ACC112 (cell line): Measurements from ENCODE around the gene TUBB6.
A peak's percentile ranks its signal among the peaks of the same experiment; 100 is the strongest.

Source experiments
- H2AFZ ChIP-seq: fragments of 200-600 bp; sonication (generic); one replicate; pipeline ENCODE4 v1.6.0; 2017; ENCODE audit warnings: antibody characterized with exemption, low read length; ENCODE audit not compliant: unreplicated experiment
- H3K27ac ChIP-seq: fragments of 200-600 bp; sonication (generic); 2 replicates; pipeline ENCODE4 v1.5.1; 2014; ENCODE audit warnings: low read depth, mild to moderate bottlenecking, antibody characterized with exemption, low read length, moderate library complexity
- H3K27me3 ChIP-seq: fragments of 200-600 bp; sonication (generic); 2 replicates; pipeline ENCODE4 v1.6.1; 2014; ENCODE audit warnings: mild to moderate bottlenecking, antibody characterized with exemption, low read length, moderate library complexity, mixed read lengths; ENCODE audit not compliant: insufficient read depth
- H3K36me3 ChIP-seq: fragments of 200-600 bp; sonication (generic); 2 replicates; pipeline ENCODE4 v1.6.1; 2016; ENCODE audit warnings: mild to moderate bottlenecking, antibody characterized with exemption, low read length, moderate library complexity, mixed read lengths; ENCODE audit not compliant: insufficient read depth
- H3K4me1 ChIP-seq: fragments of 200-600 bp; sonication (generic); one replicate; pipeline ENCODE4 v1.6.1; 2016; ENCODE audit warnings: low read length, mixed read lengths; ENCODE audit not compliant: insufficient read depth, unreplicated experiment, control insufficient read depth
- H3K4me3 ChIP-seq: fragments of 200-600 bp; sonication (generic); 2 replicates; pipeline ENCODE4 v1.5.1; 2014; ENCODE audit warnings: mild to moderate bottlenecking, low read depth, low read length
- H3K79me2 ChIP-seq: fragments of 200-600 bp; sonication (generic); one replicate; pipeline ENCODE4 v1.6.0; 2016; ENCODE audit warnings: low read length; ENCODE audit not compliant: control insufficient read depth, unreplicated experiment, insufficient read depth

Gene TUBB6

GRCh38 chr18:12307701-12308385 is at the start of gene TUBB6:
TUBB6 (plus strand) TSS chr18:12308241; CDS start chr18:12308293, 52 bp downstream.
- Histone ChIP-seq H3K4me1 (peaks cover 26% of the 10 kb centered on the region), H3K36me3 (peaks cover 31% of the 10 kb centered on the region), H3K4me3 (peak within 1 kb of the TSS; percentile 98), H3K79me2 (peaks cover 60% of the 10 kb centered on the region), H3K27ac (peak within 1 kb of the TSS; percentile 94), H2AFZ (peak within 1 kb of the TSS; percentile 32), H3K27me3 (no peaks in the 10 kb centered on the region)

GRCh38 chr18:12258719-12259705 is 49.0 kb upstream of the TUBB6 start:
- no peaks in the 10 kb centered on the region for H3K79me2 ChIP-seq
- peaks cover 48% of the 10 kb centered on the region for H3K27me3 ChIP-seq
- H2AFZ ChIP-seq = no peak overlapping the region
- no peak overlapping the region for H3K4me3 ChIP-seq
- H3K27ac ChIP-seq = no peak overlapping the region
- peaks cover 14% of the 10 kb centered on the region for H3K4me1 ChIP-seq
- H3K36me3 ChIP-seq = no peaks in the 10 kb centered on the region

- H3K4me1 ChIP-seq = no peaks in the 10 kb centered on the region
- H3K79me2 ChIP-seq = no peaks in the 10 kb centered on the region
- no peak overlapping the region for H2AFZ ChIP-seq
- no peak overlapping the region for H3K4me3 ChIP-seq
- no peaks in the 10 kb centered on the region for H3K36me3 ChIP-seq
- H3K27me3 ChIP-seq = peaks cover 60% of the 10 kb centered on the region
- H3K27ac ChIP-seq = no peak overlapping the region
Measured at GRCh38 chr18:12262748-12263147, 45.3 kb upstream of the TUBB6 start.

GRCh38 chr18:12264864-12265263 is 43.2 kb upstream of the TUBB6 start:
- no peak overlapping the region for H2AFZ ChIP-seq
- H3K36me3 ChIP-seq = no peaks in the 10 kb centered on the region
- H3K27me3 ChIP-seq = peaks cover 57% of the 10 kb centered on the region
- H3K79me2 ChIP-seq = no peaks in the 10 kb centered on the region
- H3K27ac ChIP-seq = no peak overlapping the region
- H3K4me1 ChIP-seq = no peaks in the 10 kb centered on the region
- no peak overlapping the region for H3K4me3 ChIP-seq

GRCh38 chr18:12271376-12272235 is 36.4 kb upstream of the TUBB6 start:
- Histone ChIP-seq H2AFZ (peak overlapping the region; percentile 83), H3K27ac (peak overlapping the region; percentile 53), H3K4me1 (no peaks in the 10 kb centered on the region)

GRCh38 chr18:12274793-12275192 is 33.2 kb upstream of the TUBB6 start:
- no peak overlapping the region for H3K27ac ChIP-seq
- no peaks in the 10 kb centered on the region for H3K36me3 ChIP-seq
- no peak overlapping the region for H2AFZ ChIP-seq

More at GRCh38 chr18:12271376-12272235, 36.4 kb upstream of the TUBB6 start:
- H3K4me3 ChIP-seq = peak overlapping the region; percentile 86
- H3K27me3 ChIP-seq = peaks cover 4% of the 10 kb centered on the region; the same call in 1 of the 2 replicates
- H3K79me2 ChIP-seq = no peaks in the 10 kb centered on the region
- H3K36me3 ChIP-seq = no peaks in the 10 kb centered on the region

GRCh38 chr18:12276736-12277554 is 31.1 kb upstream of the TUBB6 start:
- Histone ChIP-seq H3K4me3 (no peak overlapping the region), H3K27ac (no peak overlapping the region), H3K79me2 (peaks cover 8% of the 10 kb centered on the region), H3K36me3 (no peaks in the 10 kb centered on the region), H3K27me3 (no peaks in the 10 kb centered on the region), H2AFZ (no peak overlapping the region), H3K4me1 (peaks cover 30% of the 10 kb centered on the region)

More at GRCh38 chr18:12274793-12275192, 33.2 kb upstream of the TUBB6 start:
- Histone ChIP-seq H3K4me1 (peaks cover 18% of the 10 kb centered on the region), H3K27me3 (no peaks in the 10 kb centered on the region), H3K79me2 (no peaks in the 10 kb centered on the region), H3K4me3 (no peak overlapping the region)

- H3K36me3 ChIP-seq = no peaks in the 10 kb centered on the region
- H3K27ac ChIP-seq = peak overlapping the region; percentile 89
- H3K27me3 ChIP-seq = no peaks in the 10 kb centered on the region
- H3K4me1 ChIP-seq = peaks cover 43% of the 10 kb centered on the region
- peak overlapping the region; percentile 69 for H3K4me3 ChIP-seq
- peaks cover 8% of the 10 kb centered on the region for H3K79me2 ChIP-seq
- H2AFZ ChIP-seq = no peak overlapping the region
Measured at GRCh38 chr18:12278215-12278671, 29.8 kb upstream of the TUBB6 start.

GRCh38 chr18:12278741-12279682 is 29.0 kb upstream of the TUBB6 start:
- Histone ChIP-seq H3K79me2 (peaks cover 8% of the 10 kb centered on the region), H3K27ac (peak overlapping the region; percentile 89), H3K4me1 (peaks cover 43% of the 10 kb centered on the region), H3K4me3 (peak overlapping the region; percentile 69), H3K27me3 (no peaks in the 10 kb centered on the region), H3K36me3 (no peaks in the 10 kb centered on the region), H2AFZ (peak overlapping the region; percentile 87)
